ENCODE results near the gene ARHGAP15. TPM values are rescaled to one million over a fixed set of nuclear protein-coding genes. Genes with fewer than 3 reads are reported as not detected.
A peak's percentile ranks its signal among the peaks of the same experiment; 100 is the strongest.

Gene ARHGAP15
- total RNA-seq, 1 donor from 2014 or later = 12.4 TPM

DNA sequence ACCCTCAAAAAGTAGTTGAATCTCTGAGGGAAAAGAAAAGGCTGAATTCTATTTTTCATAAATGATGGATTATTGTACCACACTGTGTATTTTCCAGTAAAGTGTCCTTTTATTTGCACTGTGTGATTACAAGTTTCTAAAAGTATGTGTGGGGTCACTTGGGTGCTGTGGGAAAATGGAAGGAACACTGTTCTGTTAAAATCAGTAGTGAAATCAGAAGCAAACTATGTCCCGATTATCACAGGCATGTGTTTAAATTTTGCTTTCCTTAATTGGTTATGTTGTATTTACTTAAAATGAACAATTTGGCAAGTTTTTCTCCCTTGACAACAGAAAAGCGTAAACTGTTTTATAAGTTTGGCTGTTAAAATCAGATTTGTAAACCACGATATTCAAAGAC, 353.1 kb downstream of the ARHGAP15 start:
- DNase-seq (ENCODE audit: low spot score) = no peak

DNA sequence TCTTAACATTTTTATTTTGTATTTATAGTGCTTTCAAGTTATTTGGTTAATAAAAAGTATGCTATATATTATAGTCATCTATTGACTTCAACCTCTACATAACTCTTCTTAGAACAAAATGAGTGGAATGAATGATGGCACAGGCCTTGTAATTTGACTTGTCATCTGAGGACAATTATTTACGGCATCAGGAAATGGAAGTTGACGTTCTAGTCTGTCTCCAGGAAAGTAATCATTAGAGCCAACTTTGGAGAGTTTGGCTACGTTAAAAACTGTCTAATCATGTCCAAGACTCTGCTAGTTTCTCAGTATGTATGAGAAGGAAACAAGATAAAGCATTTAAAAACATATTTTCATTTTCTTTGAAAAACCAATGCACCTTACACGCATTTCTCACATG, 353.6 kb downstream of the ARHGAP15 start:
- DNase-seq (ENCODE audit: low spot score) = no peak

DNA sequence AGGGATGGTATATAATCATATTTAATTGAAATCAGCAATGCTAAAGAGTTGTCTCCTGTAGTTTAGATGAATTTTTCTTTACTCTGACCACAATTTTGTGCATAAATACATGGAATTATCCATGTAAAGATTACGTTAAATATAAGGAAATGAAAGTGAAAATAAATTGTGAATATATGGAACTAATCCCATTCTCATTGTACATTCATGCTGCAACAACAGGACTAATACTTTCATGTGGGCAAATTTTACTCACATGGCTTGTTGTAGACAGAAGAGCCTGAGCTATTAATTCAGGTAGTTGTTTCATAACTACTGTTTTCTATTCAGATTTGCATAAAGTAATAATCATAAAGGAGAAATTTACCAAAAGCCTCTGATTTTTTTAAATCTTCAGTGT, 357.8 kb downstream of the ARHGAP15 start:
- DNase-seq (ENCODE audit: low spot score) = no peak

DNA sequence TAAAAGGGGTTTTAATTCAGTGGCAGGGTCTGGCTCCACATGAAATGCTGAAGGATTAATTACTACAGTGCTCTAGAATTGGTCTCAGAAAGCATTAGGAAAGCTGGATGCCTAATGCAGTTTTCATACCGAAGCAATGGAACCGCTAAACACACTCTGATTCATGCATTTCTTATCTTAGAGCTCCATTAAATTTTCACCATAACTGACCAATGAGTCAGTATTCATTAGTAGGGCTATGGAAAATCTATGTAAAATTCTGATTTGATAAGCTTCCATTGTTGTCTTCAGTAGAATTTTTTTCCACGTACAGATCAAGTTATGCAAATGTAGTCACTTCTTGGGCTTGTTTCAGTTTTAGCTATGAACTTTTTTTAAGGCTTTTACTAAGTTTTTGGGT, 359.9 kb downstream of the ARHGAP15 start:
- no peak for DNase-seq (ENCODE audit: low spot score)

DNA sequence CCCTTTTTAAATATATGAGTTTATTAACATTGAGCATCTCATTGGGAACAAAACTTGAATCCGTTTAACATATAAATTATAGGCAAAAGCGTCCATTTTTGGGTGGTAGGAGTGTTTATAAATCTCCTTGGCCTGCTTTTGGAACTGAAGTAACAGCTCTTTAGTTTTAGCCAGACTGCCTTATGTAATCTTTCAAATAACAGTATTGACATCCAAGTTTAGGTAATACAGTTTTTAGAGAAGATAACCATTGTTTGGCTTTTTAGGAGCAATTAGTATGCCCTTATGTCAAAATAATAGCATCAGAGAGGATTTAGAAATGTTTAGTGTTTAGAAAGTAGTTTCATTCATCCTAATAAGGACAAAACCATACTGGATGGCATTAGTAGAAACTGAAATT, 361.9 kb downstream of the ARHGAP15 start:
- DNase-seq (ENCODE audit: low spot score) = no peak

DNA sequence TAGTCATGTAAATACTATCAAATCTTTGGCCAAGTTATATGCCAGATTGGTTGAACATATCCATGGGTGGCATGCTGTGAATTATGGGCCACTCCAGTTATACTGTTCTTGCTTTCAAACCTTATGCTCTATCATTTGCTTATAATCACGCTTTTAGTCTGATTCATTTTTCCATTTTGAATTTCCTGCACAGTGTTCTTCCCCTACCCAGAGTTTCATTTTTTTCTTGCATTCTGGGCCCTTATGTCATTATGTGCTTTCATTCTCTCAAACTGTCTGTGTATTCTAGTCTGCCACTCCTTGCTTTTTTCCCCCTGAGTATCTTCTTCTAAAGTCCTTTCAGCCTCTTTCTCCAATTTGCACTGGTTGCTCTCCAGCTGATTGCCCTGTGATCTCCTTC, 364.1 kb downstream of the ARHGAP15 start:
- DNase-seq (ENCODE audit: low spot score) = no peak

DNA sequence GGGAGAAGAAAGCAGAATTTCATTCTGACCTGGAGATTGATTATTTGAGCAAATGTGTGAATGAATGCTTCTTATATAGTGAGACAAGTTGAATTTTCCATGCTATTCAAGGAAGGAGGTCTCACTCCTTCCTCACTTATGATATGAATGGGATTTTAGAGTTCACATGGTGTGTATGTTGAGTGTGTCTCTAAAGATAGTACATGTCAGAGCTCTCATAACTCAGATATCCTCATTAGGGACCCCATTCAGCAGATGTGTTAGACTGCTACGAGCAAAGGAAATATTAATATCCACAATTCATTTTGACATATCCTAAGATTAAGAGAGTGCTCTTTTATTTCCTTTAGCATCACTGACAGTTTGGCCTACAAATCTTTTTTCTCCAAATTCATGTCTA, 368.5 kb downstream of the ARHGAP15 start:
- no peak for DNase-seq (ENCODE audit: low spot score)

DNA sequence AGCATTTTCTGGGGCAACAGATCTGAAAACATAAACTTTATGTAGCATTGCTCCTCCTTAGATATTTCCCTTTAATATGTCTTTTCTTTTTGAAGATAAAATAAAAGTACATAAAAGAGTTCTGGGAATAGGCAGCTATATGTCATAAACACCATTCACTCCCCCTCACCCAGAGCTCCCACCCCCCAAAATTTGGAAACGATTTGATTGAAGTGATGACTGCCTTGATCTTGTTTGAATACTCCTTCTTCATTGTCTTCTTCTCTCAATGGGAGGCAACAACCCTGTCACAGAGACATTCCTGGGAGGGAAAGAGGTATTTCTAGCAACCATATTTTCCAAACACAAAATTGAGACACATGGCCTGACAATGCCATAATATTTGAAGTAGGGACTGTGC, 369.3 kb downstream of the ARHGAP15 start:
- DNase-seq (ENCODE audit: low spot score) = no peak

DNA sequence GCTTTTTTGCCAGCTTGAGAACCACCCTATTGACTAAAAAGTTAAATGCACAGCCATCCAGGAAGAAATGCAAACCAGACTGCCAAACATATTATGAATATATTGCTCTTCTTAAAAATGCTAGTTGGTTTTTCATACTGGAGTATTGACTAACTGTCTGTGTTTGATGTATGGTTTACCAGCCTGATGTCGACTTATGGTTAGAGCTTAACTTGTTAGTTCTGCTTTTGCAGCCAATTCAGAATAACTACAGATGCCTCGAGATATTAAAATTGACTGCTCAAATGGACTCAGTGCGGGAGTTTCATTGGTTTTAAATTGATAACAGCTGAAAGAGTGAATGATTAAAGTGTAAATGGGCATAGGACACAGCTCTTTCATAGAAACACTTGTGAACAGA, 369.8 kb downstream of the ARHGAP15 start:
- no peak for DNase-seq (ENCODE audit: low spot score)

DNA sequence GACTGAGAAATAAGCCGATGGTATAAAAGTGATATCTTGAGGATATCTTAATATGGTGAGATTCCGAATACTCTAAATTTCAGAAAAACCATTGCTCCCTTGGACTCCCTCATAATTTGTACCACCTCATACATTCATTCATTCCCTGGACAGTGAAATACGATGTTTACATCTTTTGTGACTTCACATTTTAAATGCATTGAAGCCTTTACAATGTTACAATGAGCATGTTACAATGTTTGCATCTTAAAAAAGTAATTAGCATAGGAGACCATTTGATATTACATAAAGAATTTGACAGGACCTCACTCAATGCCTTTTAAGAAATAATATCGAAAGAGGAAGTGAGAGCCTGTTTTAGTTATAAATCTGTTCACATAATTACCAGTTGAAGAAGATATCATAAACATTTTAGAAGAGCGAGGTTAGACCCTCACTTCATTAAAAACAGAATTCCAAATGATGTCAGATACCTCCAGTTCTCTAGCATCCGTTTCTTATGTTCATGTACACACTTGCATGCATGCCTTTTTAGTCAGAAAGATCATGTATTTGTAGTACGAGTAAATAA, 372.0 kb downstream of the ARHGAP15 start:
- no peak for DNase-seq (ENCODE audit: low spot score)

DNA sequence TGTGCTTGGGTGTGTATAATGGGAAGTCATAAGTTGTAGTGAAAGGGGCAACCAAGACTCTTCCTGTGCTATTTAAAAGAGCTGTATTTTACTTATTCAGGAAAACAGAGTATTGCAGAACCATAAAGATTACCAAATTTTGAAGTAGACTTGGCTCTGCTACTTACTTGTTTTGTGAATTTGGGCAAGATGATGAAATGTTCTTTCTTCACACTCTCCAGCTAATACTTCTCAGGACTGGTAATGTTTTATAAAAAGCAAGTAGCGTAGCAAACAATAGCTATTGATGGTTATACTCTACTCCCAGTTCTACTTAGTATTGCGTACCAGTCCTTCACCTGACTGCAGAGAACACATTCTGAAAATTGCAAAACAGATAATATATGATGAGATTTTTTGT, 374.1 kb downstream of the ARHGAP15 start:
- no peak for DNase-seq (ENCODE audit: low spot score)

DNA sequence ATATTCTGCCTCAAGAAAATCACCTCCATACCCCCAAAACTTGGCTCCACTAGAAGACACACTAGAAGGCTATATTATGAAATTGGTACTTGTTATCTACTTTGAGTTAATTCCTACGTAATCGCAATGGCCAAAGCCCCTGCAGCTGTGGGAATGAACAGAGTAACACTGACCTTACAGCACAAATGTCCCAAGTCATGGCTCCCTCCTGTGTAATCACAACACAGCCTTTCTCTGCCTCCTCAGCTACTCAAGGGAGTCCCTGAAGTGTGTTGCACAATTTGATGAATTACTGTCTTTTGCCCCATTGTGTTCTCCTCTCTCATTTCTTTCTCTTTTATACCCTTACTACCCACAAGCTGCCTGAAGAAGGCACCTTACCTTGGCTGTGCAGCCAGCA, 375.2 kb downstream of the ARHGAP15 start:
- DNase-seq (ENCODE audit: low spot score) = no peak

DNA sequence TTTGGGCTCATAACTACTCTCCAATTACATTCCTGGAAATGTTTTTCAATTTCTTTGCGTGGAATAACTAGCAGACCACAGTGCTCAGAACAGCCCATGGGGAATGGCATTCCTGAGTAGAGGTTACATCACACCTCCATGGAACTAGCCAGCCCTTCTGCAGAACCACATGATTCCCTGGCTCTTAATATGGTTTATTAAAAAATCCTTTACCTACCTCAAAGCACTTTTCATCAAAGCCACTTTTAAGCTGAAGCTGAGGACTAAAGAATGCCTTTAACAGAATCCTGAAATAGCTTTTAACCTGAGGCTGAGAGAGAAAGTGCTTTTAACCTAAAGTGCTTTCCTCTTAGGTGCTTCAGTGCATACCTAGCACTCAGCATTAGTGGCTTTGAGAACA, 376.3 kb downstream of the ARHGAP15 start:
- DNase-seq (ENCODE audit: low spot score) = no peak

DNA sequence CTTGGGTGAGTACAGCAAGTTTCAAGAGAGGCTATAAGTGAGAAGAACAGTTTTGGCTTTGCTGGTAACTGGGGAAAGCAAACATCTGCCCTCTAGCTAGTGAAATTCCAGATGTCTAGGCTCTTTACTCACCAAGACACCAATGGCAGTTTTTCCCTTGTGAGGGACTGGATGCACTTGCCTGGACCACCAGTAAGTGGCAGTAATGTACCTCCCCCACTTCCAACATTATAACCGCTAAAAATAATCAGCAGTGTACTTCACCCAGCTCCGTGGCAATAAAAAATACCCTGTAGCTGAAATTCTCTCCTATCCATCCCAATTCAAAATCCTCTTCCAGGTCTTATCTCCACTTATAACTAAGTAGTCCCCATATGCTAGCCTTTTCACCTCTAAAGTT, 383.9 kb downstream of the ARHGAP15 start:
- peak; percentile 44 for DNase-seq (ENCODE audit: low spot score)

DNA sequence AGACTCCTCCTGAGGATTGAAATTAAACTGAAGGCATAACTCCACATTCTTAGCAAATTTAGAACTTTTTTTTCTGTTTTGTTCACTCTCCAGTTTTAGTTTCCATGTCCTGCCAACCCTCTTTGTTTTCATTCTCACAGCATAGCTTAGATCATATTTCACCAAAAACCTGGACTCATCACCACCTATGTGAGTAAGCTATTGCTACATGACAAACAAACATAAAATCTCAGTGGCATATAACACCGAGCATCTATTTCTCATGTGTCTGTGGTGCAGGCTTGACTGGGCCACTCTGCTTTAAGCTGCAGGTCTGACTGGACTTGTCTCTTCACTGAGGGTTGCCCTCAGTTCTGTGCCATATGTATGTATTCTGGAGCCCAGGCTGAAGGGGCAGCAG, 385.2 kb downstream of the ARHGAP15 start:
- DNase-seq (ENCODE audit: low spot score) = no peak

DNA sequence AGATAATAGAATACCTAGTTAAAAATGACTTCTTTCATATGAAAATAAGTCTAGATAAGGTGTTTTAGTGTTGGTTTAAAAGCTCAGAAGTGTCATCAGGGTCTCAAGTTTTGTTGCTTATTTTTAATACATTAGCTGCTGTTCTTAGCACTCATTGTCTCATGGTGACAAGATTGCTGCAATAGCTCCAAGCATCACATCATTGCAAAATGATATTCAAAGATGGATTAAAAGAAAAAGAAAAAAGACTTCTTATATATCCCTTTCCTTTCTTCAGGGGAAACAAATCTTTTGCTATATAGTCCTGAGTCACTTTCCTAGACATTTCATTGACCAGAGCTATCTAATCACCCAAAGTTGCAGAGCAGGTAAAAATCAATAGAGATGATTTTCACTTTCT, 386.1 kb downstream of the ARHGAP15 start:
- no peak for DNase-seq (ENCODE audit: low spot score)

DNA sequence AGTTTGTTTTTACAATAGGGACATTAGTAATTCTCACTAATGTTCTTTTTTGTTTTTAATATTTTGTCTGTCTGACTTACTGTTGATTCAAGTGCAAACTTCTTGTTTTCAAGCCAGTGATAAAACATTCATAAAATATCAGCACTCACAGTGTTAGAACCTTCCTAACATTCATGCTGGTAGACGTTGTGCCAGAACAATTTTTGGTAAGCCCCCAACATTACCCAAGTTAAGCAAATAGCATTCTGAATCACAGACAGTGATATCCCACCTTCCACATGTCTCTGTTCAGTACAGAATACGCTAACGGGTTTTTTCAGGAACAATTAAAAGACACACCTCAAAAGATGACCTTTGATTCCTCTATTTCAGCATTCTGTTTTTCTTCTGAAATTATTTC, 390.3 kb downstream of the ARHGAP15 start:
- no peak for DNase-seq (ENCODE audit: low spot score)

DNA sequence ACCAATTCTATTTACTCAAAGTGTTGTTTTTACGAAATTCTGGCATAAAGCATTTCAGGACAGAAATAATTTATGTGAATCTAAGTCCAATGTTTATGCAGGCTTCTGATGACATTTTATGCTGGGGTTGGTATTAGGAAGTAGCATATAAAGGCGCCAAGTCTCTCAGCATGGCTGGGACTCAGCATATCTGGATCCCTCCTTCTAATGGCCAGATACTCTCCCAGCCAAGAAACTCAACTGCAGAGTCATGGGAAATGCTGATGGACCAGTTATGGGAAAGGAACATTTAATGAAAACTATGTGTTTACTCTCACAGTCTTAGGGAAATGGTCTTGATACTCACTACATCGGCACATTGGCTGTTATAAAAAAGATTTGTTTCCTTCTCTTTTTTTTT, 392.2 kb downstream of the ARHGAP15 start:
- DNase-seq (ENCODE audit: low spot score) = no peak

DNA sequence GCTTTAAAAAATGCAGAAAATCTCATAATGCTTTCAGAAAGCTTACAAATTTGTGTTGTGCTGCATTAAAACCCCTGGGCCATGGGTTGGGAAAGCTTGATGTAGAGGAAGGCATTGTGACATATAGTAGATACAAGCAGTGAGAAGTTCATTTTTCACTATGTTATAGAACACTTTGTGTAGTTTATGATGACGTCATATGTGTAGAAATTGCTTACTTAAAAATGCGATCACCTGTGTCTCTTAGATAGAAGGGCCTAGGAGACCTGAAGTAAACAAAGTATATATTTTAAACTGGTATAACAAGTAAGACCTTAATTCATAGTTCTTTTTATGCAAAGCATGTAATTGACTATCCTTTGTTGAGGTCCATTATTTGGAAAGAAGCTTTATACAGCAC, 393.5 kb downstream of the ARHGAP15 start:
- no peak for DNase-seq (ENCODE audit: low spot score)

DNA sequence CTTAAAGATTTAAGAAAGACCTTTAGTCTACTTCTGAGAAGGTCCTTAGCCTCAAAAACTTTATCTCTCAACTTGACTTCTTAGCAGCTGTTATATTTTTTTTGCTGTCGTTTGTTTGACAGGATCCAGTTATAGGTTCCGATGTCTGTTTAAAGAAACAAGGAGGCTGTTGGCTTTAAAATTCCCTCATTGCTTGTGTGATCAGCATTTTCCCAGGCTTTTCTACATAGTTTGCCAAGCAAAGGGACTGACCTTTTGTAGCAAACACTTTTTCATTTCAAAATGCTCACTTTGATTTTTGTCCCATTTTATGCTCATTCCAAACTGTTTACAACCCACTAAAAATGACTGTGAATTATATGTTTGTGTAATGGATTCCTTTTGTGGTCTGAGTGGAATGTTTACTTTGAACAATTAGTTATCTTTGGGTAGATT, 394.9 kb downstream of the ARHGAP15 start:
- no peak for DNase-seq (ENCODE audit: low spot score)

DNA sequence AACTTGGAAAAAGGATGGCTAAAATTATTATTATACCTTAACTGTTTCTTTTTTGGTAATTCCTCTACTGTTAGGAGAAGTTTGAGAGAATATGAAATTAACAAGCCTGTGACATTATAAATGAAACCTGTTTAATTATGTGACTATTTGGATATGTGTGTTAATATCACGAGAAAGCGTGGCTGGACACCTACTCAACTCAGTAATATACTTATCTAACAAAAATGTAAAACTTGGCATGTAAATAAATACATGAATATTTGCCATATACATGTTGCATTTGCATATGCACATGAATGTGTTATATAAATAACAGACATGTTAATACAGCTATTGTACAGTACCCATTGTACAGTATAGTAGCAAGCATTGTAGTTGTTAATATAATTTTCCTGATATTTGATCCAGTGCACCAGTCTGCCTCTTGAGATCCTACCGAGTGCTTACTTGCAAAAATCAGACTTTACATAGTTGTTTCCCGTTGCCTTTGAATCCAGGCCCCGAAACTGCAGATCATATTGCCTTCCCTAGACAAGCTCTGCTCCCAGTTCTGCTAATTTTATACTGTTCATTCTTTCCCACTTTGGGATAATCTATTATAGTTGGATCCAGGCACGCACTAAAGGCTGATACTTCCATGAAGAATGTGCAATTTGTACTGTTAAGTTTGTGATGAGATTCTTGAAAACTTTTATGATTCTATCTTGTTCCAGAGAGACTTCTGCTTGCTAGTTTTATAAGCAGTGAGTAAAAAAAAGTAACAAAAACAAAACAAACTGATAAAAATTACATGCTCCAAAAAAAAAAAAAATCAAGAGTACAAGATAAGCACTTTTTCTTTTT, 395.6 kb downstream of the ARHGAP15 start:
- no peak for DNase-seq (ENCODE audit: low spot score)

DNA sequence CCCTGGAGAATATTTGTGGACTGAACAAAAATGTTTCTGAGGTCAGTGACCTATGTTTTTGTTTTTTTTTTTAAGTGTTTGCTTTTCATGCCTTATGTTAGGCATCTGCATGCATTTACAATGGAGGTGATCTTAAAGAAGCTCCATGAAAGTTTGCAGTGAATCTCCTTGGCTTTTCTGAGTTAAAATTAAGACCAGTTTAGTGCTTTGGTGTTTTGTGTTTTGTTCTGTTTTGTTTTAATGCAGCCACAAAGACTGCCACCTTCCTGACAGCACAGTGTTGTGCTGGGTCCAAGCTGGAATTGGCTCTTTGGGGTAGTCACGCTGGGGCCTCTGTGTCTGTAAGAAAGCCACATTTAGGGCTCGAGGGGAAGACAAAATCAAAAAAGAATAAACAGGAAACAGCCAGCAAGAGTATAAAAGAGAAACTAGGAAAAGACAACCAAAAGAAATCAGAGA, 396.2 kb downstream of the ARHGAP15 start:
- DNase-seq (ENCODE audit: low spot score) = no peak

DNA sequence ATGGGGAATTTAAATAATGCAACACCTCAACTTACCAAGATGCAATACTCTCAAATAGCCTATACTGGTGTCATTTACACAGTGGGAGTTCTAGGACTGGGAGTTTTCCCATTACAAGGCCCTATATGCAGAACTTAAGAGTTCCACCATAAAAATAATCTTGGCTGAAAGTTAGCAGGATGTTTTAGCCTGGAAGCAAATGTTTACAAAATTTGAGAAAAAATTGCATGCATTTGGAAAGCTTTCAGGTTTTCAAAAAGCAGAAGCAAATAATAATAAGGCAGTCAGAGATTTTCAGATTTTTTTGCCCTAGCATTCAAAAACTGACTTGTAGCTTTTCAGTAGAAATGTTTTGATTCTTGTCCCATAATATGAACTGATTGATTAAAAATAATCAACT, 397.3 kb downstream of the ARHGAP15 start:
- no peak for DNase-seq (ENCODE audit: low spot score)

DNA sequence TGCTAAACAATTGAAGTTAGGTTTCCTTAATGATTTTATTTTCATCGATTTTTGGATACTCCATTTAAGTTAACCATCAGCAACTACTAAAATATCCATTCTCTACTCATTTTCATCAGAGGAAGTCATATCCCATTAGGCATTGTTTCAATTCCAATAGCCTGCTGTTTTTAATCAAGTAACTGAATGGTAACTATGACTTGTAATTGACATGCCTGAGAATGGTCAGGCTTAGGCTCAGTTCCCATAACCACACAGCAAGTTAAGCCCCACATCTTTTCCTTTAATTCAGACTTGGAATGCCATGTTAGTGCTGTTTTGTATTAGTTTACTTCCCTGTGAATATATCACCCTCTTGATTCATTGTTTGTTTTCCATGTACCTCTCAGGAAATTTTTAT, 398.8 kb downstream of the ARHGAP15 start:
- DNase-seq (ENCODE audit: low spot score) = no peak

Measured in ureter (tissue), 1 donor.